Measurements from ENCODE around the gene POP7.
A peak's percentile ranks its signal among the peaks of the same experiment; 100 is the strongest.

The POP7 gene

DNA sequence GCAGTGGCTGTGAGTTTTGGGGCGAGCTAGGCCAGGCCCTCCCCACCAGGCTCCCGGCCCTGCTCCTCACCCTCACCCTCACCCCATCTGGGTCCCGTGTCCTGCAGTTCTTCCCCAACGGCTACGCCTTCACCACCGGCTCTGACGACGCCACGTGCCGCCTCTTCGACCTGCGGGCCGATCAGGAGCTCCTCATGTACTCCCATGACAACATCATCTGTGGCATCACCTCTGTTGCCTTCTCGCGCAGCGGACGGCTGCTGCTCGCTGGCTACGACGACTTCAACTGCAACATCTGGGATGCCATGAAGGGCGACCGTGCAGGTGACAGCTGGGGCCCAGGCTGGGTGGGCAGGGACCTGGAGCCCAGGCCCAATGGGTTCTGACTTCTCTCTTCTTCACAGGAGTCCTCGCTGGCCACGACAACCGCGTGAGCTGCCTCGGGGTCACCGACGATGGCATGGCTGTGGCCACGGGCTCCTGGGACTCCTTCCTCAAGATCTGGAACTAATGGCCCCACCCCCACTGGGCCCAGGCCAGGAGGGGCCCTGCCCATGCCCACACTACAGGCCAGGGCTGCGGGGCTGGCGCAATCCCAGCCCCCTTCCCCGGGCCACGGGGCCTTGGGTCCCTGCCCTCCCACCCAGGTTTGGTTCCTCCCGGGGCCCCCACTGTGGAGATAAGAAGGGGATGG, 27.5 kb upstream of the POP7 start:
- DNase-seq = peak in 2 of 56 donors; percentile 5 to 28

DNA sequence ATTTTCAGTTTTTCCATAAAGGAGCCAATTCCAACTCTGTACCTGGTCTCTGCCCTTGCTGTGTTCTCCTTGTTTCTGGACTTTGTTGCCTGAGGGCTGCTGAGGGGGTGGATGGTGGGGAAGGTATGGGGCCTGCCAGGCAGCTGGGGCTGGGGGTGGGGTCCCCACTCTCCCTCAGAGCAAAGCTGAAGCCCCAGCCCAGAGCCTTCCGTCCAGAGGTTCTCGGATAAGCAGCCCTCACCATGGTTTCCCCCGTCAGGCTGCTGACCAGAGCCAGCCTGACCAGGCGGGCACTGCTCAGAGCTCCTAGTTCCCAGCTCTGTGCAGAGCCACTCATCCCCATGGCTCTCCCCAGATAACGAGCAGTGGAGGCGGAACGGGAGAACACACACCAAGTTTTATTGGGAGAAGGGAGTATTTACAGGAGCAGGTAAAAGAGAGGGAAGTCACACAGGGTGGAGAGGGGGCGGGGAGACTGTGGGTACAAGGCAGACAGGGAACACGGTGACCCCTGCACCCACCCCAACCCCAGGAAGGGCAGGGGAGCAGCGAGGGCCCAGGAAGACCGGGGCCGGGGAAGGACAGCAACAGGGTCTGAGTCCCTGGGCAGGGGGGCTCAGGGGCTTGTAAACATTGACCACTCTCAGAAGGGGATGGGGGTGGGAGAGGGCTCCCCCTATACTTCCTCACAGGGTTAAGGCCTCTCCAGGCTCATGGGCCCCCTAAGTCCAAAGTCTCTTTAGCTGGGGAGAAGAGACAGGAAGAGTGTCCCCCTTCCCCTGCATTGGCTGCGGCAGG, 26.6 kb upstream of the POP7 start:
- peak in 13 of 56 donors; percentile 12 to 55 (median 29) for DNase-seq

DNA sequence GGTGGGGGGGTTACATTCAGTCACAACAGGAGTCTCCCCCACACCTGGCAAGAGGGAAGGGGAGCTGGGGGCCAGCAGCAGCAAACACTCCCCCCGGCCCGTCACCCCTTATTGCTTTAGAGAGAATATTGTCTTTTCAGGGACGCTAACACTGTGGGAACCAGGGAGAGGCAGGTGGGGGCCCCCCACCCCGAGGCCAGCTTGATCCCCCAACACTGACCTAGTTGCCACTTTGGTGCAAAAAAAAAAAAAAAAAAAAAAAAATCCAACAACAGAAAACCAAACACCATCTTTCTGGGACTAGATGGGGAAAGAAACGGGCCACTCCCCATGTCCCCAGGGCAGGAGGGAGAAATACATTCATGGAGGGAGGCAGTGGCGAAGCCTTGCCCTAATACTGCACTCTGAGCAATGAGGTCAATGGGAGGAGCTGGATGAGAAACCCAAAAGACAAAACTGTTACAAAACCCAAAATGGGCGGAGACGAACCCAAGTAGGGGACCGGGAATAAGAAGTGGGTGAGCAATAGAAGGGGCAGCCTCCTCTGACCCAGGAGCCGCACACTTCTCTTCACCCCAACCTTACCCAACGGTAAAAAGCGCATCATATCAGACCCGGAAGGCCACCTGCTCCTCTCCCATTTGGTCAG, 25.9 kb upstream of the POP7 start:
- peak in 5 of 56 donors; percentile 27 to 45 (median 41) for DNase-seq

GRCh38 chr7:100680576-100681271, 25.2 kb upstream of the POP7 start:
- peak in 34 of 56 donors; percentile 11 to 80 (median 42) for DNase-seq

GRCh38 chr7:100681491-100682227, 24.3 kb upstream of the POP7 start:
- no peak for DNase-seq

GRCh38 chr7:100682228-100682741, 23.6 kb upstream of the POP7 start:
- DNase-seq = peak in 12 of 56 donors; percentile 4 to 49 (median 28)

DNA sequence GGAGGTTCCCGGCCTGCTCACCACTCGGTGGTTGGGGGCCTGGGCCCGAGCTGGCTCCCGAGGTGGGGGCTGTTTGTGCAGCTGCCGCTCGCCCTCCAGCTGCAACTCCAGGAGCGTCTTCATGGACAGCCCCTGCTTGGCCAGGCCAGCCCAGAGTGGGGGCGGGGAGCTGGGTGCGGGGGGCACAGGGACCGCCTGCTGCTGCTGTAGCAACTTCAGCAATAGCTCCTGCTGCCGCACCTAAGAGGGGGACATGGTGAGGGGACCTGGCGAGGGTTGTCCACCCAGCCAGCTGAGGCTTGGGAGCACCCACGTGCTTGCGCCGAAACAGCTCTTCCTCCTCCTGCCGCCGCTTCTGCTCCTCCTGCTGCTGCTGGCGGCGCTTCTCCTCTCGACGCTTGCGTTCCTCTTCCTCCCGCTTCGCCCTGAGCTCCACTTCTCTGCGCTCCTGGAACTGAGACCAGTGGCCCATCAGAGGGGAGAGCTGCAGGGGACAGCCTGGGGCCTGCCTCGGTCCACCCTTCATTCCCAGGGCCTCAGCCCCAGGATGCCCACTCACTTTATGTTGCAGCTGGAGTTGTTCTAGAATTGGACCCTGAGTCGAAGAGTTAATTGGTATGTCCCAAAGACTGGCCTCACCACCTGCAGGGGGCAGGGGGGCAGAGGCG, 22.8 kb upstream of the POP7 start:
- peak in 1 of 56 donors; percentile 11 for DNase-seq

GRCh38 chr7:100683659-100684533, 22.0 kb upstream of the POP7 start:
- peak in 1 of 56 donors; percentile 5 for DNase-seq

DNA sequence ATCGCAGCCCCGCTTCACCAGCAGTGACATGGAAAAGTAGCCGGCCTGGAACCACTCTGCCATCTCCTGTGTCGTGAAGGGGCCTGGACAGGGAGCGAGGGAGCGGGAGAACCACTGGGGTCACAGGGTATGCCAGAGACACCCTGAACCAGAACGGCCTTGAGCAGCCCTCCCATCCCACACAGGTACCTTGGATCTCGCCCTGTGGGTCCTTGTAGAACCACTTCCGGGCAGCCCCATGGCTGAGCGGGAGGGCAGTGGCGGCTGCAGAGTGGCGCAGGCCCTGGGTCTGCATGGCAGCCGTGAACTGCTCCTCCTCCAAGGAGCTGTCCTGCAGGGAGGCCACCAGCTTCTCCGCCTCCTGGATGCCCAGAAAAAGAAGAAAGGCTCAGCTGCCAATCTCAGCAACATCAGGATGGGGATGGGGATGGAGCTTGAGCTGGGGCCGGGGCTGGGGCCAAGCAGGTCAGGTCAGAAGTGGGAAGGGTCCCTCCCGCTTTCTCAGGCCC, 21.3 kb upstream of the POP7 start:
- no peak for DNase-seq

GRCh38 chr7:100685049-100685605, 20.8 kb upstream of the POP7 start:
- DNase-seq = no peak

DNA sequence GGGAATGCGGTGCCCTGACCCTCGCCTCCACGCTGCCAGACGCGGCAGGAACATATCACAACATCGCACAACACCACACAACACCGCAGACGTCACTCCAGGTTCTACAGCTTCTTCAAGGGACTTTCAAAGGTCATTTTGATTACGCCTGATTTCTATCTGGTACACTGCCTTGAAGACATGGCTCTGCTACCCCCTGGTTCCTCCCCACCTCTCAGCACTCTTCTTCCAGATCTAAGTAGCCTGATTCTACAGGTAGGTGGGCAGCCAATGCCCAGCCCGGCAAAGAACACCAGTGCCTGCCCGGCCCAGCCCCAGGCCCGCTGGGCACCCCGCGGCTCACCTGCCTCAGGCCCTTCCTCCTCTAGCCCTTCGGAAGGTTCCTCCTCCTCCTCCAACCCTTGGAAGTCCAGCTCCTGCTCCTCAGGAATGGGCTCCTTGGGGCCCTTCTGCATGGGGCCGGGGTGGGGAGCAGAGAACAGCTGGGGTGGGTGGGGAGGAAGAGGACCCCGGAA, 20.2 kb upstream of the POP7 start:
- DNase-seq = no peak

DNA sequence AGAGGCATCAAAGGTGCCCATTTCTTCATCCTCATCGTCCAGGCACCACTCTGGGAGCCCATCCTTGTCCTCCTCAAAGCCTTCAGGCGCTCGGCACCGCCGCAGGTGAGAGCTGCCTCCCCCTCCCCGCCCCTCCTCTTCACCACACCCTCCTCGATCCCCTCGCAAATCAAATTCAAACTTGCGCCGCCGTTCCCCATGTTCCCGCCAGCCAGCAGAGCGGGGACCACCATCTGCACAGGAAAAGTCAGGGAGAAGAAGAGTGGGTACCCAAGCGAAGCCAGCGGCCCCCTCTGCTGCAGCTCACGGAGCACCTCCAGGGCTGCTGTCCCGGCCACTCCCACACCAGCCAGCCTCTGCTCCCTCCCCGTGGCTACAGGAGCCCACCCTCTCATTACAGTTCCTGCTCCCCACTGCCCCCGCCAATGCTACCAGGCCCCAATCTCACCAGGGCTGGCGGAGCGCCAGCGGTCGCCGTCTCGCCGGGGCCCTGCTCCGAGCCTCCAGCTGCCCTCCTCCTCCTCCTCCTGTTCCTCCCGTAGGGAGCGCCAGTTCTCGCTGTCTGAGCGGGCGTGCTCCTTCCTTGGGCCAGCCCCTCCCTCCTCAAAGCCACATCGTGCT, 19.6 kb upstream of the POP7 start:
- no peak for DNase-seq

- no peak for DNase-seq
Observed at GRCh38 chr7:100686822-100687211, 19.1 kb upstream of the POP7 start.

DNA sequence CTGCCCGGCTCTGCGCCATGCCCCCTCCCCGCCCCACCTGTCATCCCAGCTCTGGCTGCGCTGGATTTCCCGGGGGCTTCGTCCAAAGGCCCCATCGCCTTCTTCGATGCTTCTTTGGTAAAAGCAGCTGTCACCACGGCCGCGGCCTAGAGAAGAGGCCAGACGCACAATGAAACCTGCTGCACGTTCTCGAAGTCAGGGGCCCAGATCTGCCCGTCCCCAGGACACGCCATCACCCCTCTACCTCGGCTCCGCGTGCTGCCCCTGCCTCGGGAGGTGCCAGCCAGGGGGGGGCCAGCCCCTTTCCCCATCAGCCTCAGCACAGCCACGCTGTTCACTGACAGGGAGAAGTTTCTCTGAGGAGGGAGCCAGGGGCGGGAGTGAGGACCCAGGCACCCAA, 18.7 kb upstream of the POP7 start:
- DNase-seq = no peak

GRCh38 chr7:100687751-100688300, 18.1 kb upstream of the POP7 start:
- DNase-seq = no peak

DNA sequence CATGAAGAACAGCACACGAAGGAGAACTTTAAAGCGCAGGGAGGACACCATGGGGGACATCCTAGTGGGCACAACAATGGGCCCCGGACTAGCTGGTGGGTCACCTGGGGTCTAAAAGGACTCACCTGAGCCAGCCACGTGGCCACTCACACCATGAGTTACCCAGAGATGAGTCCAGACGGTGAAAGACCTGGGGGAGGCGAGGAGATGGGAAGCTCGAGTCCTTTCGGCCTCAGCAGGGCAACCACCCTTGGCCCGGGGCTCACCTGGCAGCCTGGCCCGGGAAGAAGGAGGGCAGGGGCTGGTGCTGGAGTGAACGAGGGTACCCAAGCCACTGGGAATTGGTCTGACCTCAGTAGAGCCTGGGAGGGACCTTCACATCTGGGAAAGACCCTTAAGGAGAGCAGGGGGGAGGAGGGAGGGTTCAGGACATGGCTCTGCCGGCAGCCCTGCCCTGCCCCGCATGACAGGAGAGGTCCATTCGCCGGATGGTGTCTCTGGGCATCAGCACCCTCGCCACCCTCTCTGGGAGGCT, 17.5 kb upstream of the POP7 start:
- no peak for DNase-seq

Measured in nucleus accumbens (tissue), 56 donors.